IMR-90 (cell line): ENCODE results near the gene RORC. TPM values are rescaled to one million over a fixed set of nuclear protein-coding genes. Genes with fewer than 3 reads are reported as not detected.

Experiments used
- ATAC-seq: fragments of 200-7000 bp; cut with Tn5 transposase; 2 replicates; pipeline ENCODE4 v1.9.1; 2020; ENCODE audit warnings: low read depth, mild to moderate bottlenecking, moderate library complexity
- BruUV-seq: library from RNA; stranded (reverse); fragments of 400-500 nt; replicated peaks from 2 replicates; lab custom pipeline; 2021; lab: Mats Ljungman, UMichigan
- CTCF ChIA-PET: fragments of 300-600 bp; formaldehyde crosslinking; extraction: SDS; loops from one replicate; lab custom pipeline; 2021; ENCODE audit warnings: antibody characterized with exemption; lab: Yijun Ruan, JAX
- POLR2A ChIA-PET: fragments of 300-600 bp; sonication (Branson Sonifier 250); formaldehyde crosslinking; loops from one replicate; lab custom pipeline; 2022; ENCODE audit warnings: antibody characterized with exemption; ENCODE audit not compliant: unreplicated experiment; lab: Charles Lee
- DNase-seq: peaks from one replicate; pipeline ENCODE4 v3.0.0; 2013
- H2AFZ ChIP-seq: replicated peaks from 2 replicates; pipeline ENCODE3; 2013; ENCODE audit warnings: low read length, mild to moderate bottlenecking; ENCODE audit not compliant: poor library complexity
- H2AK5ac ChIP-seq: 2 replicates; pipeline ENCODE4 v1.6.1; 2013; ENCODE audit warnings: low read depth, low read length, inconsistent platforms
- H2AK9ac ChIP-seq: replicated peaks from 2 replicates; pipeline ENCODE3; 2013; ENCODE audit warnings: mild to moderate bottlenecking, low read depth, low read length, moderate library complexity; ENCODE audit not compliant: poor library complexity
- H2BK120ac ChIP-seq: 2 replicates; pipeline ENCODE4 v1.6.1; 2013; ENCODE audit warnings: low read depth, low read length, inconsistent platforms
- H2BK15ac ChIP-seq: 3 replicates; pipeline ENCODE4 v1.6.1; 2013; ENCODE audit warnings: low read depth, low read length, inconsistent platforms
- H2BK20ac ChIP-seq: 2 replicates; pipeline ENCODE4 v1.6.1; 2013; ENCODE audit warnings: low read depth, mild to moderate bottlenecking, inconsistent platforms, low read length, moderate library complexity
- H2BK5ac ChIP-seq: 2 replicates; pipeline ENCODE4 v1.6.1; 2013; ENCODE audit warnings: mild to moderate bottlenecking, low read depth, low read length, inconsistent platforms; ENCODE audit not compliant: poor library complexity, severe bottlenecking
- H3K14ac ChIP-seq: replicated peaks from 2 replicates; pipeline ENCODE4 v1.6.1; 2013; ENCODE audit warnings: low read depth, low read length, inconsistent platforms
- H3K18ac ChIP-seq: 2 replicates; pipeline ENCODE4 v1.6.1; 2013; ENCODE audit warnings: low read depth, low read length, control low read depth
- H3K23ac ChIP-seq: 2 replicates; pipeline ENCODE4 v1.6.1; 2013; ENCODE audit warnings: low read depth, low read length, inconsistent platforms
- H3K27ac ChIP-seq: 2 replicates; pipeline ENCODE4 v1.5.1; 2013; ENCODE audit warnings: mild to moderate bottlenecking, control low read depth, low read length; ENCODE audit not compliant: insufficient read depth
- H3K27me3 ChIP-seq: 2 replicates; pipeline ENCODE4 v1.6.1; 2013; ENCODE audit warnings: low read length; ENCODE audit not compliant: control insufficient read depth, insufficient read depth
- H3K36me3 ChIP-seq: 2 replicates; pipeline ENCODE4 v1.6.1; 2013; ENCODE audit warnings: low read length, mixed read lengths; ENCODE audit not compliant: control insufficient read depth, insufficient read depth
- H3K4ac ChIP-seq: 2 replicates; pipeline ENCODE4 v1.6.1; 2013; ENCODE audit warnings: low read depth, low read length, inconsistent platforms
- H3K4me1 ChIP-seq: 2 replicates; pipeline ENCODE4 v1.6.1; 2013; ENCODE audit warnings: low read length, mixed read lengths; ENCODE audit not compliant: control insufficient read depth, insufficient read depth
- H3K4me2 ChIP-seq: 2 replicates; pipeline ENCODE4 v1.6.1; 2013; ENCODE audit warnings: low read depth, mild to moderate bottlenecking, control low read depth, low read length, moderate library complexity
- H3K4me3 ChIP-seq: 2 replicates; pipeline ENCODE4 v1.5.1; 2013; ENCODE audit warnings: low read depth, mild to moderate bottlenecking, control low read depth, low read length, moderate library complexity; ENCODE audit not compliant: insufficient read depth
- H3K56ac ChIP-seq: 2 replicates; pipeline ENCODE4 v1.6.1; 2013; ENCODE audit warnings: low read length, inconsistent platforms; ENCODE audit not compliant: insufficient read depth; ENCODE audit errors: extremely low read depth
- H3K79me1 ChIP-seq, 2 experiments: 2 replicates each; pipeline ENCODE4 v1.6.1; 2013; ENCODE audit warnings: low read length in 2 of 2, inconsistent platforms in 1 of 2, low read depth in 1 of 2
- H3K9ac ChIP-seq: 2 replicates; pipeline ENCODE4 v1.6.1; 2013; ENCODE audit warnings: low read depth, low read length, control low read depth
- H3K9me1 ChIP-seq: 2 replicates; pipeline ENCODE4 v1.6.1; 2013; ENCODE audit warnings: low read length, inconsistent platforms; ENCODE audit not compliant: insufficient read depth
- H3K9me3 ChIP-seq: 2 replicates; pipeline ENCODE4 v1.6.1; 2013; ENCODE audit warnings: low read length; ENCODE audit not compliant: control insufficient read depth, insufficient read depth
- H4K20me1 ChIP-seq: 2 replicates; pipeline ENCODE4 v1.6.1; 2013; ENCODE audit warnings: low read length, inconsistent platforms; ENCODE audit not compliant: insufficient read depth
- H4K5ac ChIP-seq: 2 replicates; pipeline ENCODE4 v1.6.1; 2013; ENCODE audit warnings: mild to moderate bottlenecking, low read depth, low read length, control low read depth
- H4K8ac ChIP-seq, 2 experiments: 2 replicates each; pipeline ENCODE4 v1.6.1; 2013; ENCODE audit warnings: low read depth in 2 of 2, low read length in 2 of 2, control low read depth in 1 of 2, inconsistent platforms in 1 of 2
- H4K91ac ChIP-seq: 2 replicates; pipeline ENCODE4 v1.6.1; 2013; ENCODE audit warnings: low read depth, low read length, inconsistent platforms; ENCODE audit not compliant: insufficient read depth
- CEBPB ChIP-seq: IDR thresholded peaks from 2 replicates; pipeline ENCODE4 v1.6.1; 2012; ENCODE audit warnings: low read depth, low read length, improper control_type of control experiment
- FOS ChIP-seq: fragments of 150-350 bp; IDR thresholded peaks from 2 replicates; pipeline ENCODE4 v1.6.1; 2016; ENCODE audit warnings: low read depth, low read length
- MAFK ChIP-seq: IDR thresholded peaks from 2 replicates; pipeline ENCODE4 v1.6.1; 2012; ENCODE audit warnings: low read depth, low read length, improper control_type of control experiment
- MXI1 ChIP-seq: IDR thresholded peaks from 2 replicates; pipeline ENCODE4 v1.6.1; 2012; ENCODE audit warnings: low read depth, mild to moderate bottlenecking, low read length, moderate library complexity, borderline replicate concordance
- NFE2L2 ChIP-seq: fragments of 150-350 bp; IDR thresholded peaks from 2 replicates; pipeline ENCODE4 v1.6.1; 2016; ENCODE audit warnings: low read depth, mild to moderate bottlenecking, low read length
- POLR2A ChIP-seq: IDR thresholded peaks from 2 replicates; pipeline ENCODE4 v1.6.1; 2012; ENCODE audit warnings: mild to moderate bottlenecking, low read depth, low read length
- RAD21 ChIP-seq: IDR thresholded peaks from 2 replicates; pipeline ENCODE4 v1.6.1; 2012; ENCODE audit warnings: low read length, improper control_type of control experiment
- RCOR1 ChIP-seq: IDR thresholded peaks from 2 replicates; pipeline ENCODE4 v1.6.1; 2012; ENCODE audit warnings: mild to moderate bottlenecking, low read length, improper control_type of control experiment; ENCODE audit not compliant: insufficient replicate concordance
- WGBS, 2 experiments: methylation state at CpG; one replicate each; pipeline versions ENCODE4 v1.1.5 to v1.1.7; 2013; ENCODE audit warnings: missing lambda C conversion rate in 2 of 2; ENCODE audit not compliant: insufficient read length in 1 of 2; ENCODE audit errors: extremely low coverage in 2 of 2; 5-methylcytosine and 5-hydroxymethylcytosine counted together
- dilution Hi-C: fragments of 300-500 bp; cut with HindIII; formaldehyde crosslinking; loops from one replicate; pipeline ENCODE4 v1.14.3; 2018; ENCODE audit warnings: low sequenced_read_pairs; ENCODE audit not compliant: unreplicated experiment
- in situ Hi-C: fragments of 300-500 bp; cut with MboI; formaldehyde crosslinking; loops from 3 replicates; pipeline ENCODE4 v1.14.3; 2019; ENCODE audit warnings: low sequenced_read_pairs, inconsistent platforms, mixed read lengths
- intact Hi-C: fragments of 100-400 bp; cut with micrococcal nuclease; formaldehyde crosslinking; loops from 2 replicates; pipeline ENCODE4 v1.10.0; 2022
- polyA plus RNA-seq, 3 experiments: library from polyadenylated mRNA; depleted of rRNA; stranded (reverse); fragments of >200 nt; gene quantifications; 2 replicates each; pipeline ENCODE4 v1.2.3, GENCODE V29; 2012; ENCODE audit warnings: low replicate concordance in 1 of 3
- total RNA-seq: library from RNA; depleted of rRNA; stranded (reverse); fragments of >200 nt; gene quantifications from 2 replicates; pipeline ENCODE4 v1.2.3, GENCODE V29; 2012
- TF ChIP-seq, protein P1 (sequence below): fragments of 150-350 bp; IDR thresholded peaks from 2 replicates; pipeline ENCODE4 v1.6.1; 2017; ENCODE audit warnings: mild to moderate bottlenecking, antibody characterized with exemption, low read length, low read depth

The RORC gene
- total and polyA plus RNA-seq, 2 of the 4 experiments (the other 2 are of a cell fraction): not detected

DNA sequence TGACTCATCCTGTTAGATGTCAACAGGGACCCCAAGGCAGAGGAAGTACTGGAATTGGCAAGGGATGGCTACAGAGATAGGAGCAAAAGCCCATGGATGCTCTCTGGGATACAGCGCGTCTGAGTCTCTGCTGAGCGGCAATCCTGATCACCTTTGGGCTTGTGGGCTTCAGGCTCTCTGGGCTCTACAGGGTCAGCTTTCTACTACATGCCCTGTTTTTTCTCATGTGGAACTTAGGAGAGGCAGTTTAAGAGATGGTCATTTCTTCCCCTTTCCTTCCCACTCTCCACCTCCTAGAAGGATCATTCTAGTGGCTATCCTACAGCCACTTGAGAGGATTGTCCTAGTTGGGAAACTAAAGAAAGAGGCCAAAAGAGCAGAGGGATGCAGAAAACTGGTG, 27.7 kb downstream of the RORC start:
- in situ Hi-C loops: no loop called here
- DNase-seq: no peak
- Histone ChIP-seq H3K23ac (no peak overlapping the region), H4K20me1 (no peaks in the 10 kb centered on the region), H2BK5ac (no peak overlapping the region), H3K4me2 (no peak overlapping the region), H2BK120ac (no peak overlapping the region), H3K9me3 (no peaks in the 10 kb centered on the region), H3K27me3 (peaks cover 89% of the 10 kb centered on the region), H3K9ac (no peak overlapping the region), H3K4me3 (no peak overlapping the region), H2BK20ac (no peak overlapping the region), H2AK5ac (no peak overlapping the region), H3K18ac (no peak overlapping the region), H3K14ac (no peak overlapping the region), H3K79me1 (no peaks in the 10 kb centered on the region), H2AK9ac (no peak overlapping the region), H3K9me1 (no peaks in the 10 kb centered on the region; the same call in 1 of the 2 replicates), H4K91ac (no peak overlapping the region), H3K56ac (no peak overlapping the region), H3K27ac (no peak overlapping the region), H2BK15ac (no peak overlapping the region), H2AFZ (no peak overlapping the region), H4K8ac (no peak overlapping the region), H3K4me1 (no peaks in the 10 kb centered on the region), H3K36me3 (no peaks in the 10 kb centered on the region), H3K4ac (no peak overlapping the region), H4K5ac (no peak overlapping the region)
- TF ChIP-seq MXI1 (no peak), MAFK (no peak), RCOR1 (no peak), POLR2A (no peak), RAD21 (no peak), NFE2L2 (no peak), CEBPB (no peak), FOS (no peak)
- TF ChIP-seq, protein P1, sequence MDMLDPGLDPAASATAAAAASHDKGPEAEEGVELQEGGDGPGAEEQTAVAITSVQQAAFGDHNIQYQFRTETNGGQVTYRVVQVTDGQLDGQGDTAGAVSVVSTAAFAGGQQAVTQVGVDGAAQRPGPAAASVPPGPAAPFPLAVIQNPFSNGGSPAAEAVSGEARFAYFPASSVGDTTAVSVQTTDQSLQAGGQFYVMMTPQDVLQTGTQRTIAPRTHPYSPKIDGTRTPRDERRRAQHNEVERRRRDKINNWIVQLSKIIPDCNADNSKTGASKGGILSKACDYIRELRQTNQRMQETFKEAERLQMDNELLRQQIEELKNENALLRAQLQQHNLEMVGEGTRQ: no peak
- no TSS peak for BruUV-seq
- intact Hi-C loops: no loop called here
- no CpG with 5 or more reads among the region's 3 CpGs for WGBS, 2 experiments
- ChIA-PET CTCF (no interaction called here), POLR2A (no interaction called here)
- dilution Hi-C loops: no loop called here
- ATAC-seq: no peak
